Retina (tissue), 1 donor: ENCODE data around the gene TMEM191C.
"Not testable (repeated sequence)": the region's sequence is repeated elsewhere in the genome, so short reads cannot be mapped to it uniquely, and the experiment has no call there.

ENCODE experiments used
- DNase-seq: peaks from one replicate; pipeline ENCODE4 v3.0.0-alpha.2; 2016

Gene TMEM191C

GRCh38 chr22:21487723-21488122, 20.5 kb downstream of the TMEM191C start:
- DNase-seq, result not testable (repeated sequence)

- DNase-seq, result peak; percentile 1
Observed at GRCh38 chr22:21489149-21489680, 22.0 kb downstream of the TMEM191C start.

GRCh38 chr22:21490556-21490955, 23.4 kb downstream of the TMEM191C start:
- DNase-seq, result peak; percentile 1

- DNase-seq, result not testable (repeated sequence)
Observed at GRCh38 chr22:21492271-21492670, 25.1 kb downstream of the TMEM191C start.

- not testable (repeated sequence) for DNase-seq
Observed at GRCh38 chr22:21493789-21494782, 26.9 kb downstream of the TMEM191C start.

- not testable (repeated sequence) for DNase-seq
Observed at GRCh38 chr22:21497984-21498383, 30.8 kb downstream of the TMEM191C start.

GRCh38 chr22:21498489-21498888, 31.3 kb downstream of the TMEM191C start:
- DNase-seq, result not testable (repeated sequence)

- DNase-seq, result not testable (repeated sequence)
Observed at GRCh38 chr22:21499623-21500506, 32.7 kb downstream of the TMEM191C start.

GRCh38 chr22:21510397-21510796, 43.2 kb downstream of the TMEM191C start:
- DNase-seq, result not testable (repeated sequence)

GRCh38 chr22:21512022-21512421, 44.8 kb downstream of the TMEM191C start:
- DNase-seq, result not testable (repeated sequence)

GRCh38 chr22:21514117-21514516, 46.9 kb downstream of the TMEM191C start:
- not testable (repeated sequence) for DNase-seq

- not testable (repeated sequence) for DNase-seq
Observed at GRCh38 chr22:21515234-21515633, 48.0 kb downstream of the TMEM191C start.

GRCh38 chr22:21516522-21516921, 49.3 kb downstream of the TMEM191C start:
- DNase-seq, result not testable (repeated sequence)

GRCh38 chr22:21516970-21517764, 50.0 kb downstream of the TMEM191C start:
- DNase-seq, result not testable (repeated sequence)
